ENCODE data around the gene AADACL2.

Gene AADACL2

GRCh38 chr3:151724576-151725562 lies 8.9 kb upstream of the AADACL2 start:
- H2AFZ ChIP-seq (ENCODE audit: low read length) = no peak overlapping the region
- H3K4ac ChIP-seq (ENCODE audit: low read length) = no peak overlapping the region

DNA sequence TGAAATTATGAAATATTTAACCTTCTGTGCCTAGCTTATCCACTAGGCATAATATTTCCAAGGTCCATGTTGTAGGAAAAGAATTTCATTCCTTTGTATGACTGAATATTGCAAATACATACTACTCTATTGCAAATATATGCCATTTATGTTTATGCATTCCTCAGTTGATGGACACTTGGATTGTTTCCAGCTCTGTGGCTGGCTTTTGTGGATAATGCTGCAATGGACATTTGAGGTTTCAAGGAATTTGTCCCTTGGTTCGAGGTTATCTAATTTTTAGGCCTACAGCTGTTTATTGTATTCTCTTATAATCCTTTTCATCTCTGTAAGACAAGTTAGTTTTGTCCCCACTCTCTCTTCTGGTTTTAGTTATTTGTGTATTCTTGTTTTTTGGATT lies 7.7 kb upstream of the AADACL2 start:
- Histone ChIP-seq H3K36me3 (replicated peaks in 1 of 2; ENCODE audit: control insufficient read depth in 2 of 2, insufficient read depth in 2 of 2, low read length in 2 of 2) (no peaks in the 10 kb centered on the region), H3K18ac (ENCODE audit: low read length) (no peak overlapping the region), H3K9ac (ENCODE audit: low read depth, low read length, poor library complexity) (no peak overlapping the region), H3K23ac (ENCODE audit: low read depth, low read length, poor library complexity) (no peak overlapping the region), H3K4me3 (ENCODE audit: low read length in 2 of 2) (no peak overlapping the region), H3K4ac (ENCODE audit: low read length) (no peak overlapping the region), H2BK12ac (ENCODE audit: low read length) (no peak overlapping the region), H2AK5ac (ENCODE audit: low read depth, low read length) (no peak overlapping the region), H2BK15ac (ENCODE audit: low read length) (no peak overlapping the region), H2BK5ac (ENCODE audit: low read length) (no peak overlapping the region), H3K27me3 (ENCODE audit: control insufficient read depth in 3 of 3, insufficient read depth in 3 of 3, low read depth in 1 of 3, low read length in 3 of 3) (no peaks in the 10 kb centered on the region), H3K79me1 (ENCODE audit: low read depth, low read length) (no peaks in the 10 kb centered on the region), H2BK120ac (ENCODE audit: low read depth, low read length) (no peak overlapping the region), H3K27ac (replicated peaks; ENCODE audit: low read length) (no peak overlapping the region), H4K8ac (ENCODE audit: low read depth, low read length) (no peak overlapping the region), H4K91ac (ENCODE audit: low read depth, low read length, poor library complexity) (no peak overlapping the region), H3K4me2 (ENCODE audit: insufficient read depth, low read length, poor library complexity, severe bottlenecking) (no peak overlapping the region), H2AFZ (ENCODE audit: low read length) (no peak overlapping the region), H3K9me3 (replicated peaks in 1 of 2; ENCODE audit: control insufficient read depth in 2 of 2, insufficient read depth in 1 of 2, low read depth in 1 of 2, low read length in 2 of 2) (no peaks in the 10 kb centered on the region), H3K4me1 (ENCODE audit: control insufficient read depth in 2 of 2, insufficient read depth in 1 of 2, low read depth in 1 of 2, low read length in 2 of 2) (no peaks in the 10 kb centered on the region), H3K14ac (ENCODE audit: low read length) (no peak overlapping the region)
- no CpG with 5 or more reads among the region's 1 CpG for WGBS, 2 donors (ENCODE audit: extremely low coverage in 2 of 2, insufficient read length in 2 of 2, insufficient replicate concordance in 1 of 2)
- DNase-seq (ENCODE audit: low spot score) = no peak

More at GRCh38 chr3:151724576-151725562, 8.9 kb upstream of the AADACL2 start:
- DNase-seq (ENCODE audit: low spot score) = no peak
- H3K4me2 ChIP-seq (ENCODE audit: insufficient read depth, low read length, poor library complexity, severe bottlenecking) = no peak overlapping the region
- no peak overlapping the region for H2BK15ac ChIP-seq (ENCODE audit: low read length)
- no peak overlapping the region for H2AK5ac ChIP-seq (ENCODE audit: low read depth, low read length)
- no peaks in the 10 kb centered on the region for H3K4me1 ChIP-seq (ENCODE audit: control insufficient read depth in 2 of 2, insufficient read depth in 1 of 2, low read depth in 1 of 2, low read length in 2 of 2)
- no peak overlapping the region for H4K91ac ChIP-seq (ENCODE audit: low read depth, low read length, poor library complexity)
- no peak overlapping the region for H3K9ac ChIP-seq (ENCODE audit: low read depth, low read length, poor library complexity)
- H2BK12ac ChIP-seq (ENCODE audit: low read length) = no peak overlapping the region
- no peak overlapping the region for H2BK120ac ChIP-seq (ENCODE audit: low read depth, low read length)
- no peak overlapping the region for H2BK5ac ChIP-seq (ENCODE audit: low read length)
- no peaks in the 10 kb centered on the region for H3K36me3 ChIP-seq (replicated peaks in 1 of 2; ENCODE audit: control insufficient read depth in 2 of 2, insufficient read depth in 2 of 2, low read length in 2 of 2)
- no CpG with 5 or more reads among the region's 6 CpGs for WGBS, 2 donors (ENCODE audit: extremely low coverage in 2 of 2, insufficient read length in 2 of 2, insufficient replicate concordance in 1 of 2)
- H3K27me3 ChIP-seq (ENCODE audit: control insufficient read depth in 3 of 3, insufficient read depth in 3 of 3, low read depth in 1 of 3, low read length in 3 of 3) = no peaks in the 10 kb centered on the region
- no peak overlapping the region for H3K4me3 ChIP-seq (ENCODE audit: low read length in 2 of 2)
- H3K79me1 ChIP-seq (ENCODE audit: low read depth, low read length) = no peaks in the 10 kb centered on the region
- H3K27ac ChIP-seq (replicated peaks; ENCODE audit: low read length) = no peak overlapping the region
- H3K18ac ChIP-seq (ENCODE audit: low read length) = no peak overlapping the region
- no peaks in the 10 kb centered on the region for H3K9me3 ChIP-seq (replicated peaks in 1 of 2; ENCODE audit: control insufficient read depth in 2 of 2, insufficient read depth in 1 of 2, low read depth in 1 of 2, low read length in 2 of 2)
- H3K14ac ChIP-seq (ENCODE audit: low read length) = no peak overlapping the region
- H3K23ac ChIP-seq (ENCODE audit: low read depth, low read length, poor library complexity) = no peak overlapping the region
- no peak overlapping the region for H4K8ac ChIP-seq (ENCODE audit: low read depth, low read length)

GRCh38 chr3:151732861-151733260 lies 866 bp upstream of the AADACL2 start:
- Histone ChIP-seq H4K91ac (ENCODE audit: low read depth, low read length, poor library complexity) (no peak overlapping the region), H3K27ac (replicated peaks; ENCODE audit: low read length) (no peak overlapping the region), H3K4me3 (ENCODE audit: low read length in 2 of 2) (no peak overlapping the region), H3K9me3 (replicated peaks in 1 of 2; ENCODE audit: control insufficient read depth in 2 of 2, insufficient read depth in 1 of 2, low read depth in 1 of 2, low read length in 2 of 2) (no peaks in the 10 kb centered on the region), H2BK120ac (ENCODE audit: low read depth, low read length) (no peak overlapping the region), H3K18ac (ENCODE audit: low read length) (no peak overlapping the region), H3K4ac (ENCODE audit: low read length) (no peak overlapping the region), H2BK12ac (ENCODE audit: low read length) (no peak overlapping the region), H3K4me2 (ENCODE audit: insufficient read depth, low read length, poor library complexity, severe bottlenecking) (no peak overlapping the region), H2BK5ac (ENCODE audit: low read length) (no peak overlapping the region), H3K23ac (ENCODE audit: low read depth, low read length, poor library complexity) (no peak overlapping the region), H3K36me3 (replicated peaks in 1 of 2; ENCODE audit: control insufficient read depth in 2 of 2, insufficient read depth in 2 of 2, low read length in 2 of 2) (no peaks in the 10 kb centered on the region), H2AK5ac (ENCODE audit: low read depth, low read length) (no peak overlapping the region), H3K9ac (ENCODE audit: low read depth, low read length, poor library complexity) (no peak overlapping the region), H4K8ac (ENCODE audit: low read depth, low read length) (no peak overlapping the region), H3K79me1 (ENCODE audit: low read depth, low read length) (no peaks in the 10 kb centered on the region), H3K14ac (ENCODE audit: low read length) (no peak overlapping the region), H2BK15ac (ENCODE audit: low read length) (no peak overlapping the region), H3K27me3 (ENCODE audit: control insufficient read depth in 3 of 3, insufficient read depth in 3 of 3, low read depth in 1 of 3, low read length in 3 of 3) (no peaks in the 10 kb centered on the region), H2AFZ (ENCODE audit: low read length) (no peak overlapping the region), H3K4me1 (ENCODE audit: control insufficient read depth in 2 of 2, insufficient read depth in 1 of 2, low read depth in 1 of 2, low read length in 2 of 2) (no peaks in the 10 kb centered on the region)
- DNase-seq (ENCODE audit: low spot score) = no peak
- no CpG with 5 or more reads among the region's 2 CpGs for WGBS, 2 donors (ENCODE audit: extremely low coverage in 2 of 2, insufficient read length in 2 of 2, insufficient replicate concordance in 1 of 2)

GRCh38 chr3:151740581-151740980 lies 6.9 kb downstream of the AADACL2 start:
- H3K27ac ChIP-seq (replicated peaks; ENCODE audit: low read length) = no peak overlapping the region
- no peaks in the 10 kb centered on the region for H3K27me3 ChIP-seq (ENCODE audit: control insufficient read depth in 3 of 3, insufficient read depth in 3 of 3, low read depth in 1 of 3, low read length in 3 of 3)
- no peak overlapping the region for H2AK5ac ChIP-seq (ENCODE audit: low read depth, low read length)
- H3K79me1 ChIP-seq (ENCODE audit: low read depth, low read length) = no peaks in the 10 kb centered on the region
- H4K91ac ChIP-seq (ENCODE audit: low read depth, low read length, poor library complexity) = no peak overlapping the region
- no peaks in the 10 kb centered on the region for H3K4me1 ChIP-seq (ENCODE audit: control insufficient read depth in 2 of 2, insufficient read depth in 1 of 2, low read depth in 1 of 2, low read length in 2 of 2)
- H2BK120ac ChIP-seq (ENCODE audit: low read depth, low read length) = no peak overlapping the region
- H3K36me3 ChIP-seq (replicated peaks in 1 of 2; ENCODE audit: control insufficient read depth in 2 of 2, insufficient read depth in 2 of 2, low read length in 2 of 2) = no peaks in the 10 kb centered on the region
- H2BK5ac ChIP-seq (ENCODE audit: low read length) = no peak overlapping the region
- no peak overlapping the region for H2BK15ac ChIP-seq (ENCODE audit: low read length)
- H3K14ac ChIP-seq (ENCODE audit: low read length) = no peak overlapping the region
- 100% methylated on average over 1 of the region's 4 CpGs; no CpG with 5 or more reads in 1 of the 2 donors for WGBS, 2 donors (ENCODE audit: extremely low coverage in 2 of 2, insufficient read length in 2 of 2, insufficient replicate concordance in 1 of 2)
- H2AFZ ChIP-seq (ENCODE audit: low read length) = no peak overlapping the region
- H4K8ac ChIP-seq (ENCODE audit: low read depth, low read length) = no peak overlapping the region
- no peak overlapping the region for H2BK12ac ChIP-seq (ENCODE audit: low read length)
- no peak for DNase-seq (ENCODE audit: low spot score)
- no peak overlapping the region for H3K4ac ChIP-seq (ENCODE audit: low read length)
- H3K4me3 ChIP-seq (ENCODE audit: low read length in 2 of 2) = no peak overlapping the region
- H3K9me3 ChIP-seq (replicated peaks in 1 of 2; ENCODE audit: control insufficient read depth in 2 of 2, insufficient read depth in 1 of 2, low read depth in 1 of 2, low read length in 2 of 2) = no peaks in the 10 kb centered on the region
- no peak overlapping the region for H3K4me2 ChIP-seq (ENCODE audit: insufficient read depth, low read length, poor library complexity, severe bottlenecking)
- H3K18ac ChIP-seq (ENCODE audit: low read length) = no peak overlapping the region
- no peak overlapping the region for H3K23ac ChIP-seq (ENCODE audit: low read depth, low read length, poor library complexity)
- H3K9ac ChIP-seq (ENCODE audit: low read depth, low read length, poor library complexity) = no peak overlapping the region
